Activated T-helper 2 cell treated with anti-CD3 and anti-CD28 coated beads, Interferon-gamma antibody, Interleukin-2, Interleukin-4, amounts not matched to agents 10 μg/mL and 5 μg/mL and 100 μg/mL, durations not matched to agents 14 hours and 24 hours and 36 hours (primary cell): ENCODE data around the gene FAM209A. TPM values are rescaled to one million over a fixed set of nuclear protein-coding genes. Genes with fewer than 3 reads are reported as not detected.
"Not testable (repeated sequence)": the region's sequence is repeated elsewhere in the genome, so short reads cannot be mapped to it uniquely, and the experiment has no call there.

Experiments used
- DNase-seq: peaks from one replicate; pipeline ENCODE4 v3.0.0; 2021; ENCODE audit warnings: low spot score
- H3K27ac Mint-ChIP-seq: one replicate; pipeline ENCODE4 v1.8.0; 2021; ENCODE audit warnings: mixed read lengths
- H3K27me3 Mint-ChIP-seq: one replicate; pipeline ENCODE4 v1.8.0; 2021; ENCODE audit warnings: low read depth, mixed read lengths
- H3K36me3 Mint-ChIP-seq: one replicate; pipeline ENCODE4 v1.8.0; 2021; ENCODE audit warnings: low read depth, mixed read lengths
- H3K4me1 Mint-ChIP-seq: one replicate; pipeline ENCODE4 v1.8.0; 2021; ENCODE audit warnings: low read depth, mixed read lengths
- H3K4me3 Mint-ChIP-seq: one replicate; pipeline ENCODE4 v1.8.0; 2021; ENCODE audit warnings: low read depth, mild to moderate bottlenecking, moderate library complexity, mixed read lengths
- H3K9me3 Mint-ChIP-seq: one replicate; pipeline ENCODE4 v1.8.0; 2021; ENCODE audit warnings: mixed read lengths
- intact Hi-C: fragments of 100-400 bp; cut with micrococcal nuclease; formaldehyde crosslinking; loops from one replicate; pipeline ENCODE4 v1.15.1; 2023
- total RNA-seq: library from RNA; stranded (reverse); gene quantifications from 2 replicates; pipeline ENCODE4 v1.2.3, GENCODE V29; 2022

Gene FAM209A
- total RNA-seq, 1 donor from 2014 or later = 1.7 TPM

GRCh38 chr20:56552911-56553629 is 28.5 kb downstream of the FAM209A start:
- H3K36me3 Mint-ChIP-seq = no peaks in the 10 kb centered on the region
- peaks cover 3% of the 10 kb centered on the region for H3K27me3 Mint-ChIP-seq
- no peak overlapping the region for H3K4me3 Mint-ChIP-seq
- H3K4me1 Mint-ChIP-seq = peaks cover 8% of the 10 kb centered on the region
- DNase-seq = no peak
- intact Hi-C loops = loop anchor here (5.0 to 10.0 kb wide), 3 partner anchors 74 to 792 kb away; partner anchors contain the start of gene TFAP2C
- no peaks in the 10 kb centered on the region for H3K9me3 Mint-ChIP-seq
- no peak overlapping the region for H3K27ac Mint-ChIP-seq

DNA sequence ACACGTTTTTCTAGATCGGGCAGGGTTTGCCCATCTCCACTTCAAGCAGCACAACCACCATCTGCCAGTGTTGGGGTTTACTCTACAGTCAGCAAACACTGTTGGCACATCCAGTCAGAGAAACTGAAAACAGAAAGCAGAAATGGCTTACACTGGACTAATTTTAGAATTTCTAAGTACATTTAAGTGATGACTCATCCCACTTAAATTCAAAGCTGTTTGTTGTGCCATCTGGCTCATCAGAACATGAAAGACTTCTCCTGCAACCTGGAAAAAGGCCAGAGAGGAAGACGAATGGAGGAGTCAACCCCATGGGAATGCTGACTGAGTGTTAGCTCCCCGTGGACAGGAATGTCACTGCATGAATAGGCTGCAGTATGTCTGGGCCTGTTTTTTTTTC is 30.3 kb downstream of the FAM209A start:
- Mint-ChIP-seq H3K4me3 (no peak overlapping the region), H3K36me3 (no peaks in the 10 kb centered on the region), H3K27ac (no peak overlapping the region), H3K9me3 (no peaks in the 10 kb centered on the region), H3K27me3 (peaks cover 3% of the 10 kb centered on the region), H3K4me1 (peaks cover 8% of the 10 kb centered on the region)
- intact Hi-C loops = loop anchor here (5.0 to 10.0 kb wide), 3 partner anchors 72 to 790 kb away; partner anchors contain the start of gene TFAP2C
- no peak for DNase-seq

GRCh38 chr20:56558968-56559367 is 34.4 kb downstream of the FAM209A start:
- Mint-ChIP-seq H3K27me3 (peaks cover 1% of the 10 kb centered on the region), H3K4me1 (peaks cover 8% of the 10 kb centered on the region), H3K9me3 (no peaks in the 10 kb centered on the region), H3K4me3 (no peak overlapping the region), H3K27ac (no peak overlapping the region), H3K36me3 (no peaks in the 10 kb centered on the region)
- intact Hi-C loops = loop anchor here (10.0 kb wide), 2 partner anchors 436 to 786 kb away; no protein-coding TSS in a partner anchor
- DNase-seq = no peak

DNA sequence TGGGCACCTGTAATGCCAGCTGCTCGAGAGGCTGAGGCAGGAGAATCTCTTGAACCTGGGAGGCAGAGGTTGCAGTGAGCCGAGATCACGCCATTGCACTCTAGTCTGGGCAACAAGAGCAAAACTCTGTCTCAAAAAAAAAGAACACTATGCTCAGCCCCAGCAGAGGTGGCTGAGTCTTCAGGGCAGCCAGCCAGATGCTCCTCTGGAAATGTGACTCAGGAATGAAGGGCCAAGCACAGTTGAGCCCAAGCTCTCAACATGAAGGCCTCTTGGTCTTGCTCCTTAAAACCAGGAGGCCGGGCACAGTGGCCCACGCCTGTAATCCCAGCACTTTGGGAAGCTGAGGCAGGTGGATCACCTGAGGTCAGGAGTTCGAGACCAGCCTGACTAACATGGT is 40.0 kb downstream of the FAM209A start:
- H3K36me3 Mint-ChIP-seq, intact Hi-C loops, H3K4me1 Mint-ChIP-seq, H3K4me3 Mint-ChIP-seq, DNase-seq, H3K9me3 Mint-ChIP-seq, H3K27me3 Mint-ChIP-seq, H3K27ac Mint-ChIP-seq: not testable (repeated sequence)

GRCh38 chr20:56565511-56565910 is 41.0 kb downstream of the FAM209A start:
- no peak overlapping the region for H3K27ac Mint-ChIP-seq
- no peak overlapping the region for H3K4me3 Mint-ChIP-seq
- DNase-seq = no peak
- no peaks in the 10 kb centered on the region for H3K36me3 Mint-ChIP-seq
- no peaks in the 10 kb centered on the region for H3K9me3 Mint-ChIP-seq
- no peaks in the 10 kb centered on the region for H3K4me1 Mint-ChIP-seq
- H3K27me3 Mint-ChIP-seq = no peaks in the 10 kb centered on the region
- intact Hi-C loops = no loop called here

DNA sequence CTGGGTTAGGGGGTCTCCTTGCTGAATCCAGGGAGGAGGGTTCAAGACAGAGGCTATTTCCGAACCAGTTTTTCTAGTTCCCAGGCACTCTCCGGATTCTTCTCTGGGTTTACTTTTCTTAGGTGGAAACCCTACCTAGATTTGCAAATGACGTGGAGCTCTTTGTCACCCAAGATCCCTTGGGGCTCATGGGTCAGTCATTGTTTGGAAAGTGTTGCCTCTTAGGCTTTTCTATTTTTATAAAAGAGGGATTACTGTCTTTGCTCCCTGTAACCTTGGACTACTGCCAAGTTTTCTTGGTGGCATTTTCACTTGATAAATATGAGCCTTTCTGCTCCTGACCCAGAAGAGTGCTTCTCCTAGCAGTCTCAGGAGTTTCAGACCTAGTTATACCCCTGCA is 42.1 kb downstream of the FAM209A start:
- intact Hi-C loops = no loop called here
- Mint-ChIP-seq H3K27me3 (no peaks in the 10 kb centered on the region), H3K4me3 (no peak overlapping the region), H3K36me3 (no peaks in the 10 kb centered on the region), H3K9me3 (no peaks in the 10 kb centered on the region), H3K4me1 (no peaks in the 10 kb centered on the region), H3K27ac (no peak overlapping the region)
- DNase-seq = no peak

DNA sequence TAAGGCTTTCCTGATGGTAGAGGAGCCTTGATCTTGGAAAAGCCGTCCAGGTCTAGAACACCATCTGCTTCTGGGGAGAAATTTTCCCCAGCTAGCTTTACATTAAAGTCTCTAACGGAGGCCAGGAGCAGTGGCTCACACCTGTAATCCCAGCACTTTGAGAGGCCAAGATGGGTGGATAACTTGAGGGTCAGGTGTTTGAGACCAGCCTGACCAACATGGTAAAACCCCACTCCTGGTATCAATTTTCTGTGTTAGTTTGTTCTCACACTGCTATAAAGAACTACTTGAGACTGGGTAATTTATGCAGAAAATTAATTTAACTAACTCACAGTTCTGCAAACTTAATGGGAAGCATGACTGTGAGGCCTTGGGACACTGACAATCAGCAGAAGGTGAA is 46.3 kb downstream of the FAM209A start:
- intact Hi-C loops = no loop called here
- Mint-ChIP-seq H3K9me3 (no peaks in the 10 kb centered on the region), H3K27me3 (peaks cover 2% of the 10 kb centered on the region), H3K27ac (no peak overlapping the region), H3K4me1 (no peaks in the 10 kb centered on the region), H3K36me3 (no peaks in the 10 kb centered on the region), H3K4me3 (no peak overlapping the region)
- no peak for DNase-seq

DNA sequence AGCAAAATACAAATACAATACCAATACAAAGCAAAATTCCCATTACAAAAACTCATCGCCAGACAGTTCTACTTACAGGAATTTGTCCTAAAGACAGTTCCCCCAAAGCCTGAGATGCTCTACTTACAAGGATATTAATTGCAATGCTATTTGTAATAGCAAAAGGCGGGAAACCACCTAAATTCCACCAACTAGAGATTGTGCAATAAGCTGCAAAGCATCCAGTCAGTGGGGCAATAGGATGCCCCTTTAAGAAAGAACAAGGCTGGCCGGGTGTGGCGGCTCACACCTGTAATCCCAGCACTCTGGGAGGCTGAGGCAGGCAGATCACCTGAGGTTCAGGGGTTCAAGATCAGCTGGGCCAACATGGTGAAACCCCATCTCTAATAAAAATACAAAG is 47.6 kb downstream of the FAM209A start:
- no peak overlapping the region for H3K27ac Mint-ChIP-seq
- no peaks in the 10 kb centered on the region for H3K9me3 Mint-ChIP-seq
- DNase-seq = no peak
- H3K4me3 Mint-ChIP-seq = no peak overlapping the region
- no peaks in the 10 kb centered on the region for H3K36me3 Mint-ChIP-seq
- H3K4me1 Mint-ChIP-seq = no peaks in the 10 kb centered on the region
- intact Hi-C loops = no loop called here
- peaks cover 2% of the 10 kb centered on the region for H3K27me3 Mint-ChIP-seq

GRCh38 chr20:56573986-56574385 is 49.4 kb downstream of the FAM209A start:
- no peaks in the 10 kb centered on the region for H3K4me1 Mint-ChIP-seq
- H3K4me3 Mint-ChIP-seq = no peak overlapping the region
- intact Hi-C loops = no loop called here
- no peaks in the 10 kb centered on the region for H3K36me3 Mint-ChIP-seq
- peaks cover 2% of the 10 kb centered on the region for H3K27me3 Mint-ChIP-seq
- H3K27ac Mint-ChIP-seq = no peak overlapping the region
- no peak for DNase-seq
- H3K9me3 Mint-ChIP-seq = no peaks in the 10 kb centered on the region

GRCh38 chr20:56574531-56575142 is 50.1 kb downstream of the FAM209A start:
- H3K36me3 Mint-ChIP-seq = no peaks in the 10 kb centered on the region
- H3K4me3 Mint-ChIP-seq = no peak overlapping the region
- intact Hi-C loops = no loop called here
- no peak for DNase-seq
- H3K27me3 Mint-ChIP-seq = peaks cover 2% of the 10 kb centered on the region
- H3K9me3 Mint-ChIP-seq = no peaks in the 10 kb centered on the region
- no peak overlapping the region for H3K27ac Mint-ChIP-seq
- H3K4me1 Mint-ChIP-seq = no peaks in the 10 kb centered on the region

DNA sequence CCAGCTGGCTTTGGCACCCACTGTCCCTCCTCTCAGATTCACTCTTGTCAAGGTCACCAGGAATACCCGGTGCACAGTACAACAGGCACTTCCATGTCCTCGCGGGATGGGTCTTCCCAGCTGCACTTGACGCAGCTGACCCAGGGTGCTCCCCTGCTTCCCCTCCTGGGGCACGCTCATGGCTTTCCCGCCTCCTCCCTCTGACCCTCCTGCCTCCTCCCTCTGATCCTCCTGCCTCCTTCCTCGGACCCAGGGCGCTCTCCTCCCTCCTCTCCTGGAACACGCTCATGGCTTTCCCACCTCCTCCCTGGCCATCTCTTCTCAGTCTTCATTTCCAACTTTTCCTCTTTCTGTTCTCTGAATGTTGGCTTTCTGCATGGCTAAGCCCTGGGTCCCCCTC is 50.6 kb downstream of the FAM209A start:
- Mint-ChIP-seq H3K9me3 (no peaks in the 10 kb centered on the region), H3K36me3 (no peaks in the 10 kb centered on the region), H3K27me3 (peaks cover 2% of the 10 kb centered on the region), H3K4me3 (no peak overlapping the region), H3K27ac (no peak overlapping the region), H3K4me1 (no peaks in the 10 kb centered on the region)
- DNase-seq = no peak
- intact Hi-C loops = no loop called here
